ENCODE results near the gene EYS. TPM values are rescaled to one million over a fixed set of nuclear protein-coding genes. Genes with fewer than 3 reads are reported as not detected.

The EYS gene
- total and polyA plus RNA-seq, 2 of the 13 experiments (the other 11 are each of a cell fraction or from before 2014, with no cell fraction given), result 0.04 to 0.07 TPM

- H3K4me2 ChIP-seq (ENCODE audit: low read depth, low read length), result no peak overlapping the region
- H3K9me3 ChIP-seq (ENCODE audit: low read length), result no peaks in the 10 kb centered on the region
- no peaks in the 10 kb centered on the region for H3K27me3 ChIP-seq (ENCODE audit: control insufficient read depth in 1 of 2, insufficient read depth in 2 of 2, low read length in 2 of 2)
- no TSS peak for BruUV-seq (replicated peaks)
- no peak for ATAC-seq
- no peak for TF ChIP-seq ATAD3A (CRISPR knock-in tag; IDR thresholded peaks at IDR 0.05)
- no peak for TF ChIP-seq ZNF335 (CRISPR knock-in tag; IDR thresholded peaks at IDR 0.05)
- no peak for TF ChIP-seq TGIF2 (CRISPR knock-in tag; IDR thresholded peaks at IDR 0.05)
- TF ChIP-seq LRRFIP1 (CRISPR knock-in tag; conservative IDR thresholded peaks at IDR 0.05), result no peak
- no peak for TF ChIP-seq ZNF337 (CRISPR knock-in tag; IDR thresholded peaks at IDR 0.05; ENCODE audit: borderline replicate concordance, low read depth)
- no peak for TF ChIP-seq ZNF326 (CRISPR knock-in tag; IDR thresholded peaks at IDR 0.05; ENCODE audit: borderline replicate concordance)
- TF ChIP-seq NCOR1 (IDR thresholded peaks at IDR 0.05; ENCODE audit: borderline replicate concordance, low read length), result no peak
- no peak for TF ChIP-seq ZNF646 (CRISPR knock-in tag; IDR thresholded peaks at IDR 0.05)
- TF ChIP-seq KDM5B (CRISPR knock-in tag; IDR thresholded peaks at IDR 0.05; ENCODE audit: borderline replicate concordance), result no peak
- FAIRE-seq, result no peak
- 75% methylated on average over 3 of the region's 3 CpGs for WGBS (ENCODE audit: low lambda C conversion rate)
- no peak overlapping the region for H3K27ac ChIP-seq (ENCODE audit: extremely low read length, insufficient read depth, low read length)
- peaks cover 12% of the 10 kb centered on the region for H3K4me1 ChIP-seq (ENCODE audit: insufficient read depth, low read length)
- H2AFZ ChIP-seq (ENCODE audit: low read length), result no peak overlapping the region
- no peaks in the 10 kb centered on the region for H3K79me2 ChIP-seq (ENCODE audit: insufficient read depth, low read length)
- in situ Hi-C loops (cut with HindIII; ENCODE audit: extremely low pct_ligation_motif_present, low pct_unique_long_range_greater_than_20kb), result loop anchor here (10.0 kb wide), 1 partner anchor 396 kb away; no protein-coding TSS in a partner anchor
- no peak for DNase-seq (ENCODE audit: low spot score)
- intact Hi-C loops (cut with micrococcal nuclease; ENCODE audit: unreplicated experiment), result loop anchor here (5.0 kb wide), 1 partner anchor 69 kb away; no protein-coding TSS in a partner anchor
- ChIA-PET POLR2A (no interaction called here), CTCF (ENCODE audit: low intra/inter-chr PET ratio, low total read pairs) (no interaction called here)
- no peaks in the 10 kb centered on the region for H3K36me3 ChIP-seq (replicated peaks in 1 of 2; ENCODE audit: control insufficient read depth in 1 of 2, insufficient read depth in 2 of 2, low read length in 2 of 2)
- no peaks in the 10 kb centered on the region for H4K20me1 ChIP-seq (ENCODE audit: insufficient read depth, low read length)
- H3K4me3 ChIP-seq (replicated peaks in 1 of 3; ENCODE audit: insufficient read depth in 1 of 3, low read depth in 2 of 3, low read length in 3 of 3), result no peak overlapping the region
- H3K9ac ChIP-seq (ENCODE audit: insufficient read depth, low read depth, low read length), result no peak overlapping the region
Observed at GRCh38 chr6:63928613-63929012, 1778.4 kb downstream of the EYS start.

Data from HepG2 (cell line).